GM03348 (cell line): ENCODE data around the gene TMEM63A.
A peak's percentile ranks its signal among the peaks of the same experiment; 100 is the strongest.
"Not testable (repeated sequence)": the region's sequence is repeated elsewhere in the genome, so short reads cannot be mapped to it uniquely, and the experiment has no call there.

Experiments used
- DNase-seq: peaks from one replicate; pipeline ENCODE4 v3.0.0; 2012; ENCODE audit warnings: low spot score

TMEM63A gene

DNA sequence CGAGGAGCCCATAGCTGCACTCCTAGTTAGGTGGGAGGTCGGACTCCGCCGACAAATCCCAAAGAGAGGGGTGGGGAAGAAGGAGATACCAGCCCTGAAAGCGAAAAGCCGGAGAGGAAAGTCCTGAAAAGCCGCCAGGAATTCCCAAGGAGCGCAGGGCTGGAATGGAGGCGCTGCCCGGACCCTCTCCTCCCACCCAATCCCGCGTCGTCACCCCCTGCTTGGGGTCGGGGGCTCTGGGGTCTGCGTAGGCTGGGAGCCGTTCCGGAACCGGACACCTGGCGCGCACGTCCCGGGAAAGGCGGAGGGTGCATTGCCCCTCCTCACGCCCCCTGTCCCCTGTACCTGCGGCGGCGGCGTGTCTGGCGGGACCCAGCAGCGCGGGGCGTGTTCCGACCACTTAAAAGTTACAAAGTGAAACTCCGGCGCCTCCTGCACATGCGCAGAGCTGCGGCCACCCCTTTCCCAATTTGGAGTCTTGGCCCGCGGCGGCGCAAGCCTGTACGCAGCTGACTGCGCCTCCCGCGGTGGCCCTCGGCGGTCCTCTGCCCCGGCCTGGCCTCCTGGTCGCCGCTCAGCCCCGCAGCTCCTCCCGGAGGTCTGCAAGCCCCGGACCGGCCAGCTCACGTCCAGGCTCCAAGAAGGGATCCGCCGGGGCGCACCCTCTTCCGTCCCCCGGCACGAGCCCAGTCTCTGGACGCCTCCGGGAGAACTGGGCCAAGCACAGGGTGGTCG lies at the start of gene TMEM63A:
Gene TMEM63A, minus strand, starts transcription at position 422 of the 735 bp plus-strand sequence. CDS start 4,800 bp downstream, outside the sequence.
- peak; percentile 98 for DNase-seq

DNA sequence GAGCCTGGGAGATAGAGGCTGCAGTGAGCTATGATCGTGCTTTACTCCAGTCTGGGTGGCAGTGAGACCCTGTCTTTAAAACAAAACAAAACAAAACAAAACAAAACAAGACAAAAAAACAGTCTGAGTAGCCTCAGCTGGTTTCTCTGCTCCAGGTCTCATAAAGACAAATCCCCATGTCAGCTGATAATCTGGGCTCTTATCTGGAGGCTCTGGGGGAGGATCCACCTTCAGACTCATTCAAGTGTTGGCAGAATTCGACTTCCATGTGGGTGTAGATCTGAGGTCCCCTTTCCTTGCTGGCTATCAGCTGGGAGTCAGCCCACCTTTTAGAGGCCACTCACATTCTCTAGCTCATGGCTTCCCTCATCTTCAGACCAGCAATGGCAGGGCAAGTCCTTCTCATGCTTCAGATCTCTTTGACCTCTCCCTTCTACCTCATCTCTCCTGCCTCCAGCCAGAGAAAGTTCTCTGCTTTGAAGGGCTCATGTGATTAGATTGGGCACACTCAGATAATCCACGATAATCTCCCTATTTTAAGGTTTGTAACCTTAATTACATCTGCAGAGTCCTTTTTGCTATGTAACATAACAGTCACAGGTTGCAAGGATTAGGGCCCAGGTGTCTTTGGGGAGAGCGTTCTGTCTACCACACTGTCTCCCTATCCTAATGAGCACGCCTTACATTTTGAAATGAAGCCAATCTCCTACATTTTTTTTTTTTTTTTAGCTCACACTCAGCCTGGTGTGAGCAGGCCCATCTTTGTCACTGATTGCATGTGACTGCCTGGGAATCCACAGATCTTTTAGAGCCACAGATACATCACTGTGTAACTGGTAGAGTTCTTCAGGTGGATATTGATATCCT lies 49.3 kb upstream of the TMEM63A start:
- DNase-seq = no peak

GRCh38 chr1:225930566-225930965 lies 48.4 kb upstream of the TMEM63A start:
- no peak for DNase-seq

DNA sequence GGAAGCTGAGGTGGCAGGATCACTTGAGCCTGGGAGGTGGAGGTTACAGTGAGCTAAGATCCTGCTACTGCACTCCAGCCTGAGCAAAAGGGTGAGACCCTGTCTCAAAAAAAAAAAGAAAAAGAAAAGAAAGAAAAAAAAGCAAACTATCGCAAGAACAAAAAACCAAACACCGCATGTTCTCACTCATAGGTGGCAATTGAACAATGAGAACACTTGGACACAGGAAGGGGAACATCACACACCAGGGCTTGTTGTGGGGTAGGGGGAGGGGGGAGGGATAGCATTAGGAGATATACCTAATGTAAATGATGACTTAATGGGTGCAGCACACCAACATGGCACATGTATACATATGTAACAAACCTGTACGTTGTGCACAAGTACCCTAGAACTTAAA lies 47.3 kb upstream of the TMEM63A start:
- DNase-seq = not testable (repeated sequence)

DNA sequence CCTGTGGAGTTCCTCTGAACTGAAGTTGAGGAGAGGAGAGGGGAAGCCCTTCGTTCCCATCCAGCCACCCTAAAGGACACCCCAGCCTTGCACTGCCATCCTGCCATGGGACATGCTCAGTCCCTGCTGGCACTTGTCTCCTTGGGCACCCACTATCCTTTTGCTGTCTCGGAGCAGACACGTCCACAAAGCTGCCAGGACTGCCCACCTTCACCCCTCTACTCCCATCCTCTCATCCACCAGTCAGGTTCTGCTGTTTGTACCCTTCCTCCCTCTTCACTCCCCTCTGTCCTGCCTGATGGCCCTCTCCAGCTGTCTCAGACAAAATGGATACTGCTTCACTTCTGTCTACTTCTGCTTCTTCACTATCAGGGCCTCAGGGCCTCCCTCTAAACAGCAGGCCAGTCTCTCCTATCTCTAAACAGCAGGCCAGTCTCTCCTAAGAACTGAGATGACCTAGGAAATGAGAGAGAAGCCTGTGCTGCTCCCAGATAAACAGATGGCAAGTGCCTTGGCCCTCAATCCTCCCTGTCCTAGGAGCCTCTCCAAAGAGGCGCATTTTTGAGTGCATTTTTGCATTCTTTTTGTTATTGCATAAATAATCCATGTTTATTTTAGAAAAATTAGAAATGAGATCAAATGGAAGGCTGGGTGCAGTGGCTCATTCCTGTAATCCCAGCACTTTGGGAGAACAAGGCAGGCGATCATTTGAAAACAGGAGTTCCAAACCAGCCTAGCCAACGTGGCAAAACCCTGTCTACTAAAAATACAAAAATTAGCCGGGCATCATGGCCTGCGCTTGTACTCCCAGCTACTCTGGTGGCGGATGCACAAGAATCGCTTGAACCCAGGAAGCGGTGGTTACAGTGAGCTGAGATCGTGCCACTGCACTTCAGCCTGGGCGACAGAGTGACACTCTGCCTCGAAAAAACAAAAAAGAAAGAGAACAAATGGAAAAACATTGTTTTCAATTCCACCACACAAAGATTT lies 46.3 kb upstream of the TMEM63A start:
- DNase-seq = no peak

DNA sequence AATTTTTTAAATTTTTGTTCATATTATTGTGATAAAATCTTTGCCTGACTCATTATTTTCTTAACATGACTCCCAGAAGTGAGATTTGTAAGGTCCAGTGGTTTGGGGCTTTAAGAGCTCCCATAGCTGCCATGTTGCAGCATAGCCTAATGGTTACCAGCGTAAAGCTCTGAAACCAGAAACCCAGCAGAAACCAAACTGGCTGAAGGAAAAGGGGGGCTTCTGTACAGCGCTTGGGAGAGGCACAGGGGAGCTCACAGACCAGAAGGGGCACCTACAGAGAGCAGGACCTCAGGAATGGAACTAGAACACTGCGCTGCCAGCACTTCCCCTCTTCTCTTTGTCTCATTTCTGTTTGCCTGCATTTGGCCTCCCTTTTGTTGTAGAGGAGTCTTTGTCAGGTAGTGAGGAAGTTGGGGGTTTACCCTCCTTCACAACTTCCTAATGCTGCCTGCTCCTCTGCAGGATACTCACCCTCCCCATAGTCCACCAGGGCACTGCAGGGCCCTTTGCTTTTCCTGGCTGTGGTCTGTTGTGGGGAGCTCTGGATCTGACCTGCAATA lies 44.5 kb upstream of the TMEM63A start:
- no peak for DNase-seq

- peak; percentile 100 for DNase-seq
These were observed 41.7 kb upstream of the TMEM63A start, which contains the start of gene PYCR2 for GRCh38 chr1:225923692-225924555. PYCR2 (minus strand) TSS chr1:225924250; CDS start chr1:225924110, 140 bp downstream.

GRCh38 chr1:225923381-225923691 lies 41.2 kb upstream of the TMEM63A start:
- peak; percentile 41 for DNase-seq

GRCh38 chr1:225921734-225922709 lies 39.8 kb upstream of the TMEM63A start:
- no peak for DNase-seq

GRCh38 chr1:225919906-225920305 lies 37.7 kb upstream of the TMEM63A start:
- peak; percentile 79 for DNase-seq

- DNase-seq = no peak
These were observed 36.1 kb upstream of the TMEM63A start for GRCh38 chr1:225918280-225918679.

GRCh38 chr1:225917536-225917935 lies 35.4 kb upstream of the TMEM63A start:
- DNase-seq = no peak

DNA sequence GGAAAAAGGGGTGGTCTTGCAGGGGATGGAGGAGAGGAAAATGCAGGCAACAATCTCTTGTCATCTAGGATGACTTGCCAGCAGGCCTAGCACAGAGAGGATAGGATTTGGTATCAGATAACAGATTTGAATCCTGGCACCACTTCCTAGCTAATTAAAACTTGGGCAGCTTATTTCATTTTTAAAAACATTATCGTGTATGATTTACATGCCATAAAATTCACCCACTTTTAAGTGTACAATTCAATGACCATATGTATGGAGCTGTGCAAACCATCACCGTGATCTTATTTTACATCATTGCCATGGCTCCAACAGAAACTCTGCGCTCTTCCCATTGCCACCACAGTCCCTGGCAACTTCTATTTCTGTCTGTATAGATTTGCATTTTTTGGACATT lies 34.9 kb upstream of the TMEM63A start:
- DNase-seq = no peak

- no peak for DNase-seq
These were observed 33.4 kb upstream of the TMEM63A start for GRCh38 chr1:225915538-225915991.

DNA sequence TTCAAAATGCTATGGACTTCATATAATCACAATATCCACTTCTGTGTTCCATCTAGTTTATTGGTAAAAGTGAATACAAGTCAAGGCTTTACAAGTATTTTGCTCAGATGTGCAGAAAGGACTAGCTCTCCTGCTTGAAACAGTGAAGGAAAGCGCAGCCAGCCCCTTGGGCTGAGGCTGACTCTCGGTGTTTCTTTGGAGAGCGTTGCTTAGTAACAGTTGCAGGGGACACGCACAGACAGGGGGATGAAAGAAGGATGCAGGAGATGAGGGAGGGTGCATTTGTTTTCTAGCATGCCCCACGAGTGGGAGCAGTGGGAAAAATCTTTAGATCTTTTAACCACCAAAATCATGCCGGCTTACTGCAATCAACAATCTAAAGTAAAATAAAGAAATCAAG lies 32.8 kb upstream of the TMEM63A start:
- no peak for DNase-seq

GRCh38 chr1:225914391-225914790 lies 32.2 kb upstream of the TMEM63A start:
- no peak for DNase-seq

DNA sequence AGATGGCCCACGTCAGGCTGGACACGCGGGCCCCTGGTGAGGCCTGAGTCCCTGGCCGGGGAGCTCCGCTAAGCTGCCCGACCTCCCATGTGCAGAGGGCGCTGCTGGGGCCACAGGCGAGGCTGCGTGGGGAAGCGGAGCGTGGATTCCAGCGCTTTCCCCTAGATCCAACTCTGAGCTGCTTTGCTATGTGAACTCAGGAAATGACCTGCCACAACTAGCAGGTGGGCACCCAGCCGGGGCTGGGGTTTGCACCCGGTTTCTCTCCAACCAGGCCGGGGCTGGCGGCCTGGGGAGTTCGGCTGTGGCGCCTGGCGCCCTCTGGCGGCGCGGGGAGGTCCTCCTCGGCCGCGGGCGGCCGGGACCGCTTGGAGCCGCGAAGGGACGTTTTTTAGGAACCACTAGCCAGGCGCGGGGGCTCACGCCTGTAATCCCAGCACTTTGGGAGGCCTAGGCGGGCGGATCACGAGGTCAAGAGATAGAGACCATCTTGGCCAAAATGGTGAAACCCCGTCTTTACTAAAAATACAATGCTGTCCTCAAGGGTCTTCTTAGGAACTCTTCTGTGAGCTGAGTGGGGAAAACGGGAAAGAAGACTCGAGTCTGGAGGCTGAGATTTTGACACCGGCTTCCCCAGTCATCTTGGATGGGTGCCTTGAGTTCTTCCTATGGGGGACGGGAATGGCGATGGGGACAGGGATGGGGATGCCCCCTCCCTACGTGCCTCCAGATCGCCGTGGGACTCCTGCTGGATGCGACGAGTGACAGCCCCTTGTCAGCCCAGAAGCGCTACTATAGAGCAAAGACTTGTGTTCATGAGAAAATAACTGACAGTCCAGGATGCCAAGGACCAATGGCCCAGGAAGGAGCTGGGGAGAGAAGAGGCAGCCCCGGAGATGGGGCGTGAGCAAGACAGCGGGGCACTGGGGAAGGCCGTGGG lies 29.3 kb upstream of the TMEM63A start:
- peak; percentile 90 for DNase-seq

- DNase-seq = no peak
These were observed 27.3 kb upstream of the TMEM63A start for GRCh38 chr1:225909477-225909876.
